Endothelial cell of umbilical vein (primary cell): ENCODE measurements around the gene MYO15A.

Source experiments
- CTCF ChIP-seq, 2 donors: IDR thresholded peaks; 1 replicate in 1 of 2; 2 replicates in 1 of 2; pipeline ENCODE4 v1.5.1; 2011; ENCODE audit warnings: low read length in 2 of 2, mild to moderate bottlenecking in 2 of 2, moderate library complexity in 2 of 2, control low read depth in 1 of 2, inconsistent platforms in 1 of 2, low read depth in 1 of 2; ENCODE audit not compliant: insufficient read depth in 1 of 2; ENCODE audit errors: extremely low read depth in 1 of 2
- EZH2 ChIP-seq: IDR thresholded peaks from 2 replicates; pipeline ENCODE4 v1.6.1; 2012; ENCODE audit warnings: borderline replicate concordance, low read depth, mild to moderate bottlenecking, moderate library complexity, low read length, inconsistent platforms; ENCODE audit not compliant: severe bottlenecking
- FOS ChIP-seq: IDR thresholded peaks from 2 replicates; pipeline ENCODE4 v1.6.1; 2011; ENCODE audit warnings: mild to moderate bottlenecking, low read length, moderate library complexity, borderline replicate concordance; ENCODE audit not compliant: insufficient read depth
- MAX ChIP-seq: IDR thresholded peaks from 2 replicates; pipeline ENCODE4 v1.6.1; 2011; ENCODE audit not compliant: insufficient read depth, insufficient read length
- MYC ChIP-seq: IDR thresholded peaks from one replicate; pipeline ENCODE4 v1.6.1; 2011; ENCODE audit warnings: mild to moderate bottlenecking, low read depth, low read length
- POLR2A ChIP-seq: IDR thresholded peaks from 2 replicates; pipeline ENCODE4 v1.6.1; 2012; ENCODE audit warnings: low read depth, mild to moderate bottlenecking, control low read depth, low read length
- POLR2AphosphoS5 ChIP-seq: IDR thresholded peaks from 2 replicates; pipeline ENCODE4 v1.6.1; 2012; ENCODE audit warnings: low read depth, mild to moderate bottlenecking, control low read depth, low read length, moderate library complexity; ENCODE audit not compliant: insufficient read depth

DNA sequence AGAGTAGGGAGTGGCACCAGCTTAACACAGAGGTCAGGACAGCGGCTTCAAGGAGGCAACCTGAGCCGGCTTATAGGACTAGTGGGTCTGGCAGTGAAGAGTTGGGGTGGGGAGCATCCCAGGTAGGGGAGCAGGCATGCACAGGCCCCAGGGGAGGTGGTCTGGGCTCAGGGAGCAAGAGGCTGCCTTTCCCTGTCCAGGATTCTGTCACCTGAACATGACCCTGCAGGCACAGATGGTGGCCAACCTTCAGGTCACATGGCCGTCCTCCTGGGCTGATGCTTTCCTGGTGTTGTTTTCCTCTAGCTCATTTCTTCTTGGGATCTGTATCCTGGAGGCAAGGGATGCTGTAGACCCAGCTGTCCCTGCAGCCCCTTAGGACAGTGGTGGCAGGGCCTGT is 3.5 kb upstream of the MYO15A start:
- no peak for TF ChIP-seq CTCF (IDR thresholded peaks at IDR 0.05; ENCODE audit: extremely low read depth in 1 of 2, insufficient read depth in 1 of 2, low read depth in 1 of 2, low read length in 2 of 2)
- TF ChIP-seq EZH2 = no peak
- no peak for TF ChIP-seq FOS
- TF ChIP-seq POLR2AphosphoS5 = no peak
- TF ChIP-seq POLR2A = no peak
- TF ChIP-seq MYC = no peak
- no peak for TF ChIP-seq MAX
